Left lung (tissue), 14 donors: Measurements from ENCODE around the gene ACTN2. TPM values are rescaled to one million over a fixed set of nuclear protein-coding genes. Genes with fewer than 3 reads are reported as not detected.

Experiments used
- ATAC-seq: fragments of 200-7000 bp; cut with Tn5 transposase; one replicate; pipeline ENCODE4 v1.9.1; 2020; ENCODE audit warnings: moderate library complexity
- DNase-seq, 4 donors: peaks; one replicate each; pipeline ENCODE4 v3.0.0-alpha.2; 2013 to 2020
- H3K27ac ChIP-seq, 2 donors: fragments of 200-600 bp; sonication (generic) in 1 of 2; one replicate each; pipeline versions ENCODE4 v1.5.0 to v1.8.0; 2020 to 2021
- H3K27me3 ChIP-seq, 2 donors: fragments of 200-600 bp; sonication (generic) in 1 of 2; one replicate each; pipeline versions ENCODE4 v1.5.0 to v1.8.0; 2020 to 2021
- H3K36me3 ChIP-seq, 2 donors: fragments of 200-600 bp; sonication (generic) in 1 of 2; one replicate each; pipeline versions ENCODE4 v1.5.0 to v1.8.0; 2020 to 2021
- H3K4me1 ChIP-seq, 2 donors: fragments of 200-600 bp; one replicate each; pipeline ENCODE4 v1.8.0; 2021
- H3K4me3 ChIP-seq, 2 donors: fragments of 200-600 bp; sonication (generic) in 1 of 2; one replicate each; pipeline versions ENCODE4 v1.5.0 to v1.8.0; 2020 to 2021; ENCODE audit warnings: mild to moderate bottlenecking in 1 of 2
- H3K9me3 ChIP-seq, 2 donors: fragments of 200-600 bp; sonication (generic) in 1 of 2; one replicate each; pipeline versions ENCODE4 v1.5.0 to v1.8.0; 2020 to 2021
- CTCF ChIP-seq, 2 donors: fragments of 200-600 bp; sonication (generic) in 1 of 2; IDR thresholded peaks; one replicate each; pipeline versions ENCODE4 v1.5.0 to v1.8.0; 2021; ENCODE audit warnings: antibody characterized with exemption in 2 of 2
- intact Hi-C, 2 donors: fragments of 100-400 bp; cut with DNase I; formaldehyde crosslinking; loops; one replicate each; pipeline versions ENCODE4 v1.11.2 to v1.14.2; 2022
- long read RNA-seq, 12 donors: library from polyadenylated mRNA in 2 of 12; unstranded in 2 of 12; transcript quantifications; one replicate each; pipeline ENCODE4 v2.0.0 and lab custom pipeline, GENCODE V29; 2019 to 2026
- polyA plus RNA-seq, 6 donors: library from polyadenylated mRNA; unstranded; fragments of 120-200 nt; gene quantifications; one replicate each; pipeline ENCODE4 v1.2.1, GENCODE V29; 2013; ENCODE audit not compliant: insufficient read length in 6 of 6
- total RNA-seq, 2 donors: library from RNA; stranded (reverse); fragmentation: NEBNext Ultra II Directional; extraction: Animal tissue kit (Norgen Biotek cat#: 25700); gene quantifications; one replicate each; pipeline ENCODE4 v1.2.1, GENCODE V29; 2021
- donor health status: DM: no; HTN: yes; CAD: no.
- donor health status: DM: no; HTN: no; CAD: no.

ACTN2 gene
- total RNA-seq = 1 to 10 TPM; 1.3 to 1.7 TPM
- 1 to 10 TPM; 1.3 to 4.0 (median 2.8) TPM for polyA plus RNA-seq
- long read RNA-seq, donor 1 = 0 reads
- long read RNA-seq, donor 2 = 0 reads
- long read RNA-seq, donor 3 = 0 reads
- long read RNA-seq, donor 4 = 0 reads
- long read RNA-seq, donor 5 = 0 reads
- long read RNA-seq, donor 6, full-length matches to known transcripts = 2 of 2 reads
- long read RNA-seq, donor 6, partial matches to known transcripts = 0 of 2 reads
- long read RNA-seq, donor 6, other reads (novel, unspliced or antisense) = 0 of 2 reads
- long read RNA-seq, donor 7 = 0 reads
- long read RNA-seq, donor 8 = 0 reads
- long read RNA-seq, donor 9, full-length matches to known transcripts = 1 of 1 reads
- long read RNA-seq, donor 9, partial matches to known transcripts = 0 of 1 reads
- long read RNA-seq, donor 9, other reads (novel, unspliced or antisense) = 0 of 1 reads
- long read RNA-seq, donor 10, full-length matches to known transcripts = 1 of 1 reads
- long read RNA-seq, donor 10, partial matches to known transcripts = 0 of 1 reads
- long read RNA-seq, donor 10, other reads (novel, unspliced or antisense) = 0 of 1 reads
- long read RNA-seq, donor 11, full-length matches to known transcripts = 1 of 1 reads
- long read RNA-seq, donor 11, partial matches to known transcripts = 0 of 1 reads
- long read RNA-seq, donor 11, other reads (novel, unspliced or antisense) = 0 of 1 reads
- long read RNA-seq, donor 12 = 0 reads

- peak; percentile 95 for ATAC-seq
- H3K9me3 ChIP-seq = no peaks in the 10 kb centered on the region
- no peak for TF ChIP-seq CTCF (IDR thresholded peaks at IDR 0.05)
- H3K4me1 ChIP-seq = peaks cover 6 to 7% of the 10 kb centered on the region in 2 donors
- H3K4me3 ChIP-seq = peak within 1 kb of the TSS; percentile 31 to 39
- intact Hi-C loops = no loop called here
- H3K27me3 ChIP-seq = peaks cover 16 to 59% of the 10 kb centered on the region in 2 donors
- H3K27ac ChIP-seq = no peak within 1 kb of the TSS
- peak; percentile 40 to 88 (median 70) for DNase-seq
- no peaks in the 10 kb centered on the region for H3K36me3 ChIP-seq
Observed at GRCh38 chr1:236685917-236686814, at the start of gene ACTN2. Gene ACTN2, plus strand, starts transcription at chr1:236686499. Its CDS starts 175 bp downstream, at chr1:236686674.

GRCh38 chr1:236638945-236639344, 47.4 kb upstream of the ACTN2 start:
- no peaks in the 10 kb centered on the region for H3K4me1 ChIP-seq
- ATAC-seq (no peak), DNase-seq (no peak)
- no peaks in the 10 kb centered on the region for H3K9me3 ChIP-seq
- intact Hi-C loops = no loop called here
- no peaks in the 10 kb centered on the region for H3K36me3 ChIP-seq
- no peak overlapping the region for H3K27ac ChIP-seq
- H3K27me3 ChIP-seq = peaks cover 0 to 8% of the 10 kb centered on the region in 2 donors
- no peak overlapping the region for H3K4me3 ChIP-seq
- TF ChIP-seq CTCF (IDR thresholded peaks at IDR 0.05) = no peak

GRCh38 chr1:236639686-236640085, 46.6 kb upstream of the ACTN2 start:
- peaks cover 0 to 7% of the 10 kb centered on the region in 2 donors for H3K27me3 ChIP-seq
- no peaks in the 10 kb centered on the region for H3K36me3 ChIP-seq
- TF ChIP-seq CTCF (IDR thresholded peaks at IDR 0.05) = no peak
- DNase-seq = peak in 1 of 4 donors; percentile 10
- intact Hi-C loops = no loop called here
- H3K9me3 ChIP-seq = no peaks in the 10 kb centered on the region
- ATAC-seq = no peak
- H3K27ac ChIP-seq = no peak overlapping the region
- no peak overlapping the region for H3K4me3 ChIP-seq
- H3K4me1 ChIP-seq = no peaks in the 10 kb centered on the region

GRCh38 chr1:236642763-236643162, 43.5 kb upstream of the ACTN2 start:
- DNase-seq = no peak
- intact Hi-C loops = no loop called here
- H3K27ac ChIP-seq = no peak overlapping the region

More at GRCh38 chr1:236642763-236643162, 43.5 kb upstream of the ACTN2 start:
- H3K36me3 ChIP-seq = no peaks in the 10 kb centered on the region
- no peaks in the 10 kb centered on the region for H3K27me3 ChIP-seq
- TF ChIP-seq CTCF (IDR thresholded peaks at IDR 0.05) = no peak
- no peaks in the 10 kb centered on the region for H3K4me1 ChIP-seq
- no peak for ATAC-seq
- no peaks in the 10 kb centered on the region for H3K9me3 ChIP-seq
- H3K4me3 ChIP-seq = no peak overlapping the region
